ENCODE data around the gene TMED7. TPM values are rescaled to one million over a fixed set of nuclear protein-coding genes. Genes with fewer than 3 reads are reported as not detected.

Gene TMED7
- total and polyA plus RNA-seq, 2 of the 8 experiments (the other 6 are each of a cell fraction or from before 2014, with no cell fraction given) = 43.8 to 75.2 TPM

GRCh38 chr5:115626445-115626823, 598 bp upstream of the TMED7 start:
- Histone ChIP-seq H4K5ac (ENCODE audit: insufficient read length, low read depth, low read length) (no peak overlapping the region), H2BK12ac (ENCODE audit: low read depth, low read length) (no peak overlapping the region)
- FAIRE-seq = no peak

More at GRCh38 chr5:115626445-115626823, 598 bp upstream of the TMED7 start:
- Histone ChIP-seq H3K79me1 (ENCODE audit: low read depth, low read length) (peaks cover 2% of the 10 kb centered on the region; the same call in 1 of the 2 replicates), H2BK5ac (ENCODE audit: low read depth, low read length) (no peak overlapping the region), H3K4me3 (ENCODE audit: extremely low read depth in 1 of 4, insufficient read depth in 2 of 4, low read depth in 3 of 4, low read length in 4 of 4) (peak overlapping the region; percentile 86 to 96 (median 94)), H4K91ac (replicated peaks; ENCODE audit: insufficient read length, low read length) (no peak overlapping the region), H3K27me3 (replicated peaks in 1 of 4; ENCODE audit: control insufficient read depth in 3 of 4, extremely low read depth in 1 of 4, insufficient read depth in 3 of 4, low read length in 3 of 4) (no peaks in the 10 kb centered on the region), H2BK15ac (ENCODE audit: low read length) (no peak overlapping the region), H4K20me1 (replicated peaks in 1 of 2; ENCODE audit: control insufficient read depth in 1 of 2, insufficient read depth in 2 of 2, low read length in 2 of 2) (peaks cover 2 to 8% of the 10 kb centered on the region in 2 experiments), H3K9ac (replicated peaks in 1 of 4; ENCODE audit: extremely low read depth in 1 of 4, low read depth in 3 of 4, low read length in 3 of 4) (peak overlapping the region in 1 of 4 experiments; percentile 50; a peak in 1 of 7 replicates), H3K4ac (replicated peaks; ENCODE audit: insufficient read length, low read depth, low read length) (no peak overlapping the region), H4K8ac (ENCODE audit: extremely low read depth, insufficient read depth, low read length) (no peak overlapping the region), H3K14ac (ENCODE audit: insufficient read length) (no peak overlapping the region), H2BK20ac (ENCODE audit: low read length) (no peak overlapping the region), H3K4me2 (ENCODE audit: insufficient read depth in 1 of 2, low read depth in 2 of 2, low read length in 2 of 2) (peak overlapping the region; percentile 66 to 86), H3K18ac (ENCODE audit: extremely low read depth, low read length) (no peak overlapping the region), H3K23ac (ENCODE audit: insufficient read length) (no peak overlapping the region), H3K9me3 (ENCODE audit: insufficient read depth in 2 of 2, low read depth in 1 of 2, low read length in 1 of 2) (no peaks in the 10 kb centered on the region), H2AK5ac (ENCODE audit: low read depth, low read length) (no peak overlapping the region), H3K36me3 (ENCODE audit: control insufficient read depth in 2 of 4, insufficient read depth in 4 of 4, low read length in 3 of 4) (peaks cover 0 to 2% (median 0%) of the 10 kb centered on the region in 4 experiments; a peak in 1 of 8 replicates), H3K4me1 (replicated peaks in 1 of 4; ENCODE audit: control insufficient read depth in 3 of 4, insufficient read depth in 4 of 4, low read length in 3 of 4) (no peaks in the 10 kb centered on the region; a peak in 2 of 7 replicates), H3K27ac (ENCODE audit: low read depth, low read length) (no peak overlapping the region), H3K79me2 (ENCODE audit: control insufficient read depth in 1 of 2, insufficient read depth in 2 of 2, low read length in 2 of 2) (peaks cover 7 to 49% of the 10 kb centered on the region in 2 experiments), H3K23me2 (ENCODE audit: low read depth, low read length) (peaks cover 6% of the 10 kb centered on the region; the same call in 1 of the 2 replicates), H2BK120ac (replicated peaks; ENCODE audit: low read depth, low read length) (no peak overlapping the region), H3K56ac (replicated peaks; ENCODE audit: insufficient read length, low read depth, low read length) (no peak overlapping the region), H2AFZ (ENCODE audit: low read length) (peak overlapping the region; percentile 82; the same call in 1 of the 2 replicates)
- POLR2A ChIA-PET (ENCODE audit: partially characterized antibody) = interaction anchor here (2.3 kb wide), 1 partner anchor 214 kb away, joined by 11 read pairs; the partner anchor contains the start of genes AP3S1 and ATG12
- 7% methylated on average over 9 of the region's 9 CpGs; no CpG with 5 or more reads in 1 of the 2 experiments for WGBS, 2 experiments (ENCODE audit: extremely low coverage in 1 of 2, insufficient coverage in 1 of 2, insufficient read length in 1 of 2, insufficient replicate concordance in 2 of 2, low coverage in 1 of 2, low lambda C conversion rate in 2 of 2, missing lambda C conversion rate in 1 of 2)
- DNase-seq (ENCODE audit: low read depth in 1 of 2, low spot score in 2 of 2) = no peak
- CTCF ChIA-PET (ENCODE audit: partially characterized antibody) = interaction anchor here (1.0 kb wide), 1 partner anchor 445 kb away, joined by 3 read pairs; no protein-coding TSS in a partner anchor
- no peak for TF ChIP-seq SP1 (IDR thresholded peaks at IDR 0.05; ENCODE audit: low read depth, low read length)
- TF ChIP-seq TAF1 (IDR thresholded peaks at IDR 0.05; ENCODE audit: low read depth, low read length) = no peak
- TF ChIP-seq POU5F1 (IDR thresholded peaks at IDR 0.05; ENCODE audit: low read depth, low read length) = no peak
- no peak for TF ChIP-seq TAF7 (optimal IDR thresholded peaks at IDR 0.05; ENCODE audit: borderline replicate concordance, low read depth, low read length)
- no peak for TF ChIP-seq ATF3 (IDR thresholded peaks at IDR 0.05; ENCODE audit: insufficient read depth, low read depth, low read length)
- TF ChIP-seq SUZ12 (IDR thresholded peaks at IDR 0.05; ENCODE audit: low read length) = no peak
- TF ChIP-seq SIRT6 (IDR thresholded peaks at IDR 0.05; ENCODE audit: low read length) = no peak
